GM18520 (cell line): Measurements from ENCODE around the gene OSBPL10.
A peak's percentile ranks its signal among the peaks of the same experiment; 100 is the strongest.

ENCODE experiments used
- ATAC-seq: cut with Tn5 transposase; IDR thresholded peaks from one replicate; pipeline ENCODE4 v1.9.1; 2021; ENCODE audit not compliant: unreplicated experiment

OSBPL10 gene

GRCh38 chr3:31777887-31778286 is 203.2 kb downstream of the OSBPL10 start:
- ATAC-seq: no peak

- ATAC-seq: no peak
These were observed 204.0 kb downstream of the OSBPL10 start for GRCh38 chr3:31777092-31777491.

- ATAC-seq: no peak
These were observed 205.0 kb downstream of the OSBPL10 start for GRCh38 chr3:31776016-31776415.

GRCh38 chr3:31775383-31775782 is 205.7 kb downstream of the OSBPL10 start:
- no peak for ATAC-seq

GRCh38 chr3:31772758-31773473 is 208.1 kb downstream of the OSBPL10 start:
- ATAC-seq: no peak

- ATAC-seq: no peak
These were observed 208.8 kb downstream of the OSBPL10 start for GRCh38 chr3:31772272-31772671.

- ATAC-seq: no peak
These were observed 210.2 kb downstream of the OSBPL10 start for GRCh38 chr3:31770822-31771326.

GRCh38 chr3:31768479-31769125 is 212.5 kb downstream of the OSBPL10 start:
- ATAC-seq: no peak

- ATAC-seq: no peak
These were observed 213.1 kb downstream of the OSBPL10 start for GRCh38 chr3:31767920-31768319.

- no peak for ATAC-seq
These were observed 214.4 kb downstream of the OSBPL10 start for GRCh38 chr3:31766669-31767068.

- no peak for ATAC-seq
These were observed 215.2 kb downstream of the OSBPL10 start for GRCh38 chr3:31765871-31766270.

GRCh38 chr3:31763731-31764130 is 217.3 kb downstream of the OSBPL10 start:
- ATAC-seq: no peak

GRCh38 chr3:31762888-31763351 is 218.1 kb downstream of the OSBPL10 start:
- no peak for ATAC-seq

GRCh38 chr3:31762097-31762764 is 218.8 kb downstream of the OSBPL10 start:
- ATAC-seq: no peak

GRCh38 chr3:31760654-31761053 is 220.4 kb downstream of the OSBPL10 start:
- ATAC-seq: no peak

GRCh38 chr3:31758322-31758965 is 222.6 kb downstream of the OSBPL10 start:
- no peak for ATAC-seq

- ATAC-seq: no peak
These were observed 225.0 kb downstream of the OSBPL10 start for GRCh38 chr3:31755926-31756658.

- peak; percentile 95 for ATAC-seq
These were observed 226.3 kb downstream of the OSBPL10 start for GRCh38 chr3:31754575-31755278.

- no peak for ATAC-seq
These were observed 228.0 kb downstream of the OSBPL10 start for GRCh38 chr3:31753050-31753425.
